GM19238 (cell line): ENCODE measurements around the gene BCL7C.

Source experiments
- DNase-seq: peaks from one replicate; pipeline ENCODE4 v3.0.0; 2011; ENCODE audit warnings: low spot score; ENCODE audit not compliant: insufficient read length

The BCL7C gene

DNA sequence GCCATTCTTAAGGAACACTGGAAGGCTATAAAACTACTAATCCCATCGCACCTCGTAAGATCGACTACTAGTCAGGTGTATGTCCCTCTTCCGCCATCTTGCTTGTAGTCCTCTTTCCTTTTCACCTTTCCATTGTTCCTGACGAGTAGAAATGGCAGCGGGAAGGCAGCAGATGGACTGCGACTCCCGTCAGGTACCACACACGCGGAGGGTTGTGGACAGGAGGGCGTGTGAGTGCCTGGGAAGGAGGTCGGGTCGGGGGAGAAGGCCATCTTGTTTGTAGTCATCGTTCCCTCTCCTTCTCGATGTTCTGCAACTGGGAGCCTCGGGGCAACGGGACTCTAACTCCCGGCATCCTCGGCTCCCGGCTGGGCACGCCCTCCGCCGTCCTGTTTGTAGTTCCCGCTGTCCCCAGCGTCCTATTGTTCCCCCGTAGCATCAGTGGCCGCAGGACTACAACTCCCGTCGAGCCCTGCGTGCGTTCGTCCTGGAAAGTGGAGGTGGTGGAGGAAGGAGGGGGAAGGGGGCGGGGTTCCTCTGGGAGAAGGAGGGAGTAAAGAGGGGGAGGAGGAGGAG, 29.2 kb upstream of the BCL7C start:
- peak; percentile 96 for DNase-seq

DNA sequence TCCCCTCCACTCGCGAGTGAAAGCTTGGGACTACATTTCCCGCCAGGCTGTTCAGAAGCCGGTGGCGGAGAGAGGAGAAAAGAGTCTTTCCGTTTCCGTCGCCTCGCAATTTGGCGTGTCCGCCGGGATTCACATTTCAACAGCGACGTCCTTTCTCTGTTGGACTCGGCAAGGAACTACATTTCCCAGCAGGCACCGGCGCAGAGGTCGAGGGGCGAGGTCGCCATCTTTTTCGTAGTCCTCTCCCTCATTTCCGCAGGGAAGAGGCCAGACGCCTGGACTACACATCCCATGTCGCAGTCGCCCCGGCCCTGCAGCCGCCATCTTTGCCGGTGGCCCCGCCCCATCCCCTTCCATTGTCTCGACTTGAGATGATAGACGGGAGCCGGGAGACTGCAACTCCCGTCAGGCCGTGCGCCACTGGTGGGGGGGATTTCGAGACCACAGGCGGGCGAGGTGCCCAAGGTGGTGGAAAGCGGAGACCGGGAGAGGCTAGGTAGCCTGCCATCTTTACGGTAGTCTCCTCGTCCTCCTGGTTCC, 28.6 kb upstream of the BCL7C start:
- peak; percentile 93 for DNase-seq

DNA sequence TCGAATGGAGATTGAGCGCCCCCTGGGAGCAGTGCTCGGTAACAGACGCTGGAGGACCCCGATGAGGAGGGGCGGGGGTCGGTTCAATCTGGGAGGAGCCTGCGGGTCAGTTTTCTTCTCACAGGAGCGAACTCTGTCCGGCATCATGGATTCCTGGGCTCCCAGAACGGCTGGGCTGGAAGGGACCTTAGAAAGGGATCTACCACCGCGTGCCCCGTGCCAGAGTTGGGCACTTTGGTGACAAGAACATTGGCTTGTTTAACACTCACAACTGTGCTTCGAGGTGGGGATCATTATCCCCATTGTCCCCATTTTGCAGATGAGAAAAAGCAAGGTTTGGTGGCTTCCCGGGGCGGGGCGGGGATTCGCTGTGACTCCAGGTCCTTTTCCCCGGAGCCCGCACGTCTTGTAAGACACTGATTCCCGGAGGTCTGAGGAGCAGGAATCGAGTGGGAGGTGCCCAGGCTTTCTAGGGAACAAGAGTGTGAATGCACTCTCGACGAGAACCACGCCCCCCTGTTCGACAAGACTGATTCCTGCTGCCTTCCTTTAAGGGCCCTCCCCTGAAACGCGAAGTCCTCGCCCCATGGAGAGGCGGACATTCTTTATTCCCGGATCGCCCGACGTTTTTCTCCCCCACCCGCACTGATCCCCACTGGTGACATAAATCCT, 28.0 kb upstream of the BCL7C start:
- DNase-seq: peak; percentile 66

DNA sequence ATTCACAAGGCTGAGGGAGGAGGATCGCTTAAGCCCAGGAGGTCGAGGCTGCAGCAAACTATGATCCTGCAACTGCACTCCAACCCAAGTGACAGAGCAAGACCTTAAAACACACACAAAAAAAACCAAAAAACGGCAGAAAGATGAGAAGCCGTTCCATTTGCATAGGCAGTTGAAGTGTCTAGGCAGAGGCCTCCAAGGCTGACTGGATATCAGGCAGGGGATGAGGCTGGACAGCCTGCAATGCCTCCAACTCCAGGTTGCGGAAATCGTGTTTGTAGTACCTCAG, 27.5 kb upstream of the BCL7C start:
- DNase-seq: no peak

DNA sequence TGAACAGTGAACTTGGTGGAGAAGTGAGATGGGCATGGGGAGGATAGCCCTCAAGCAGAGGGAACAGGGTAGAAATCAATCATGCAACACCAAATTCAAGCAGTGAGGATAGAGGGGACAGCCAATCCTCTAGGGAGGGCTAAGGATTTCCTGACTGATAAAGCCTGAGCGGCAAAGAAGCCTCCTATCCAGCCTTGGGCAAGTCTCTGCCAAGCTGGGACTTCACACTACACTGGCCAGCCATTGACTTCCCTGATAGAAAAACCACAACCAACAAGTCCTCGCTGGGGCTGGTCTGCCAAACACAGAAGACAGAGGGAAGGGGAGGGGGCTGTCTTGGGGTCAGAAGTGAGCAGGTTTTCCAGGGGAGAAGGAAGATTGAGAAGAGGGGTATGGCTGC, 27.0 kb upstream of the BCL7C start:
- DNase-seq: no peak

DNA sequence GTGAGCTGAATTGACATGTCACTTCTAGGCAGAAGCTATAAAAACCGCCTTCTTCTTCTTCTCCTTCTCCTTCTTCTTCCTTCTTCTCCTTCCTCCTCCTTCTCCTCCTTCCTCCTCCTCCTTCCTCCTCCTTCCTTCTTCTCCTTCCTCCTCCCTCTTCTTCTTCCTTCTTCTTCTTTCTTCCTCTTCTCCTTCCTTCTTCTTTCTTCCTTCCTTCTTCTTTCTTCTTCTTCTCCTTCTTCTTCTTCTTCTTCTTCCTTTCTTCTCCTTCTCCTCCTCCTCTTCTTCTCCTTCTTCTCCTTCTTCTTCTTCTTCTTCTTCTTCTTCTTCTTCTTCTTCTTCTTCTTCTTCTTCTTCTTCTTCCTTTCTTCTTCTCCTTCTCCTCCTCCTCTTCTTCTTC, 24.7 kb upstream of the BCL7C start:
- DNase-seq: no peak

DNA sequence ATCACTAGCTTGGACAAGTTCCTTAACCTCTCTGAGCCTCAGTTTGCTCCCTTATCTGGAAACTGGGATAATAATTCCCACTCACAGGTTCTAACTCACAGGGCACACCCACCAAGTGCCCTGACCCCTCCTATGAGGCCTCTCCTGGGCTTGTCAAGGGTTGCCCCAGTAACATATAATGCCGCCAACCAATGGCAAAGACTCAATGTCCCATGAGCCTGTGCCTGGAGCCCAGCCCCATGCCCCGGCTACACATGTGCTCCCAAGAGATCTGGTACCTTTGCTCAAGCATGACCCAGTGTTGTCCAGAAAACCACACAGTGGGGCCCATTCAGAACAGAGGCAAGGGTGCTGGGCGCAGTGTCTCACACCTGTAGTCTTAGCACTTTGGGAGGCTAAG, 21.0 kb upstream of the BCL7C start:
- no peak for DNase-seq

DNA sequence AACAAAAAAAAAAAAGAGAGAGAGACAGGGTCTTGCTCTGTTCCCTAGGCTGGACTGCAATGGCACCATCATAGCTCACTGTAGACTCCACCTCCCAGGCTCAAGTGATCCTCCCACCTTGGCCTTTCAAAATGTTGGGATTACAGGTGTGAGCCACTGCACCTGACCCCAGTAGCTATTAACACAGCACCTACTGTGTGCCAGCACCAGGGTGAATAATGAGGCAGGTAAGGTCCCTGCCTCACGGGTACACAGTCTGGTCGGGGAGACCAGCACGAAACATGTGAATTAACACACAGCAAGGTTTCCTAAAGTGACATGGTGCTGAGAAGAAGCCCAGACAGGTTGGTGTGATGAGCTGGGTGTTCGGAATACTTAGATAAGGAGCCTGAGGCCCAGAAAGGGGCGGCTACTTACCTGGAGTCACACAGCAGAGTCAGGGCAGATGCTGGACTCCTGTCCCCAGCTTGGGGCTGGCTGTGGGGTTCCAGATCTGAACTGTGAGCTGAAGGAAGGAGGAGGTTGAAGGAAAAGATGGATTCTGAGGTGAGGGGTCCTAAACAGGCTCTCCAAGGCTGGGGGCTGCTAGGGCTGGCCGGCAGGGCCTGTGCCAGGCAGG, 19.0 kb upstream of the BCL7C start:
- DNase-seq: no peak

DNA sequence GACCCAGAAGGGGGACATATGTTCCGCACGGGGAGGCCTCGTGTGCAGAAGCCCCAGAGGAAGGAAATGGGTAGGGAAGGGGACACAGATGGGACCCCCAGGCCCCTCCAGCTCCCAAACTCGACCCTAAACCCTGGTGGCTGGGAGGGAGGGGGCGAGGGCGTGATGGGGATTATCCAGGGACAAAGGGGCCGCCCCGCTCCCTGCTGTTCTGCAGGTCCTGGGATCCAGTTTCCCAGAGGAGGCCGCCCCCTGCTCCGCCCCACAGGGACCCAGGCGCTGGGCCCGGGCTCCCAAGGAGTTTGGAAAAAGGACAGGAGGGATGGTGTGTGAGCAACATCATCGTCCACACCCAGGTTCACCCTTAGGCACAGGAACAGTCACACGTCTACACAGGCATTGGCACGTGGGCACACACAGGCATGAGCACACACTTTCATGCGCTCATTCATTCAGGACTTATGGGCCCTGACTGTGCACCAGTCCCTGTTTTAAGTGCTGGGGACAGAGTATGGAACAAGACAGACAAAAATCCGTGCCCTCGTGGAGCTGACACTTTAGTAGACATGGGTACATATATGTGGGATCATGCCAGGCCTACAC, 16.7 kb upstream of the BCL7C start:
- DNase-seq: no peak

DNA sequence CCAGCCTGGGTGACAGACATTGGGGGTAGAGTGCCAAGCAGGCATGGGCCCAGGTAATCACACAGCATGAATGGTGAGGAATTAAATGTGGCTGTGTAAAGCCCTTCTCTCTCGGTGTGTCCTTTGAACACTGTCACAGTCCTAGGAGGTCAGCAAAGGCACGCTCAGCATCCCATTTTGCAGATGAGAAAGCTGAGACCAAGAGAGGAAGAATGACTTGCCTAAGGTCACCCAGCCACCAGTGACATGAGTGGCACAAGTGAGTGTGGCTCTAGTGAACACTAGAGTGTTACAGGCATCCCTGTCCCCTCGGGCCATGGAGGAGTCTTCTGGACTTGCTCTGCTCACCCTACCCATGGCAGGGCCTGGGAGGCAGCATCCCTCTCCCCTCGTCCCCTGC, 13.2 kb upstream of the BCL7C start:
- no peak for DNase-seq

DNA sequence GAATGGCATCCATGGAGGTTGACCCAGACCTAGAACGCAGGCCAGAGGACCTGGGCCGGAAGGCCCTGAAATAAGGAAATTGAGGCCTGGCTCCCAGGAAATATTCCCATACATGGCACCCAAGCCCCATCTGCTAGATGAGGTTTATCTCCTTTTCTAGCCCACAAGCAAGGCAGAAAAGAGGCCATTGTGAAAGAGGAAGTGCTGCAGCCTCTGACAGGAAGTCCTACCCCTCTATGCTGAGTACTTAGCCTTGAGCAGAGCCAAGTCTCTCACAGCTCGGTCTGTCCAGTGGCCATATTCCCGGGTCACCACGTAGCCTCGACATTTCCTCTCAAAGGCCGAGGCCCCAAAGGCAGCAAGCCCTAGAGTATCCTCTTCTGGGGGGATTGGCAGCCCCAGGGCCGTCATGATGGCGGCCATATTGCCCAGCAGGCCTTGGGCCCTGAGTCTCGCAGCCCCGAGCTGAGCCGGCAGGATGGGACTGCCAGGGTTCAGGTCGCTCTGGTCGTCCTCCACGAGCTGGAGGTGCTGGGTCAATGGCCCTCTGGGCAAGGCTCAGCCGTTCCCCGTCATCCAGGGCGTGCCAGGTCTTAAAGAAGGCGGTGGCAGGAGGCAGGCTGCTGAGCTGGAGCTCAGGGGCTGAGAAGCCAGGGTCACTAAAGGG, 10.4 kb upstream of the BCL7C start:
- no peak for DNase-seq

DNA sequence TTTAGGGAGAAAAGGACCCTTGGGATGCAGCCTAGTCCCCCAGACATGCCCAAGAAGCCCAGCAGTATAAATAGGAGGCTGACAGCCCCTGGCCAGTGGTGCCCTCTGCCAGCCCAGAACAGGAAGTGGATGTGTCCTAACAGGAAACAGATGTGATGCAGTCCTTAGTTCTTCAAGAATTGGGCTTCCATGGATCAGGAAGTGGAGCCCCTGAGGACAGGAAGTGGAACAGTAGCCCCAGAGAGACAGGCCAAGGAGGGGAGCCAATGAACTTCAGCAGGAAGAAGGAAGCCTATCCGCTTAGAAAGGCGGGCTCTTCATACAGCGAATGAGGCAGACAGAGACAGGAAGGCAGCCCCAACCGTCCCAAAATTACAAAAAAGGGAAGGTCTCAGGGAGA, 9.7 kb upstream of the BCL7C start:
- peak; percentile 50 for DNase-seq

DNA sequence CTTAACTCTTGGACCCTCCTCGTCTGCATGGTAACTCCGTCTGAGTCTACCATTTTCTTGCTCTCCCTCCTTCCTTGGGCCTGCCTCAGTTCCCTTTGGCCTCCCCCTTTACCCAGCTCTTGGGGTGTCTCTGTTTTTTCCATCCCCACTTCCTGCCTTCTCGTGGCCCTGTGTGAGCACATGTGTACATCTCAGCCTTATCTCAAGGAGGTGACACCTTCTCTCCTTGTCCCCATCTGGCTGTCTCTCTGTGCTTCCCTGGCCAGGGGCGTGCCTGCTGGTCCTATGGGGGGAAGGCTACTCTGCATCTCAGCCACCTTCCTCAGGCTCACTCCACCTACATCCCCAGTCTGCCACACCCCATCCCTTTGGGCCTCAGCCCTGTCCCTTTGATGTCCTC, 9.1 kb upstream of the BCL7C start:
- no peak for DNase-seq

DNA sequence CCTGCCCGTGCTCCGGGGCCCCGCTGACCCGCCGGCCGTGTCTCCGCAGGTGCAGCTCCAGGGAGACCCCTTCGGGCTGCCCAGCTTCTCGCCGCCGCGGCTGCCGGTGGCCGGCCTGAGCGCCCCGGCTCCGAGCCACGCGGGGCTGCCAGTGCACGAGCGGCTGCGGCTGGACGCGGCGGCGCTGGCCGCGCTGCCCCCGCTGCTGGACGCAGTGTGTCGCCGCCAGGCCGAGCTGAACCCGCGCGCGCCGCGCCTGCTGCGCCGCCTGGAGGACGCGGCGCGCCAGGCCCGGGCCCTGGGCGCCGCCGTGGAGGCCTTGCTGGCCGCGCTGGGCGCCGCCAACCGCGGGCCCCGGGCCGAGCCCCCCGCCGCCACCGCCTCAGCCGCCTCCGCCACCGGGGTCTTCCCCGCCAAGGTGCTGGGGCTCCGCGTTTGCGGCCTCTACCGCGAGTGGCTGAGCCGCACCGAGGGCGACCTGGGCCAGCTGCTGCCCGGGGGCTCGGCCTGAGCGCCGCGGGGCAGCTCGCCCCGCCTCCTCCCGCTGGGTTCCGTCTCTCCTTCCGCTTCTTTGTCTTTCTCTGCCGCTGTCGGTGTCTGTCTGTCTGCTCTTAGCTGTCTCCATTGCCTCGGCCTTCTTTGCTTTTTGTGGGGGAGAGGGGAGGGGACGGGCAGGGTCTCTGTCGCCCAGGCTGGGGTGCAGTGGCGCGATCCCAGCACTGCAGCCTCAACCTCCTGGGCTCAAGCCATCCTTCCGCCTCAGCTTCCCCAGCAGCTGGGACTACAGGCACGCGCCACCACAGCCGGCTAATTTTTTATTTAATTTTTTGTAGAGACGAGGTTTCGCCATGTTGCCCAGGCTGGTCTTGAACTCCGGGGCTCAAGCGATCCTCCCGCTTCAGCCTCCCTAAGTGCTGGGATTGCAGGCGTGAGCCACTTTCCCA, 8.4 kb upstream of the BCL7C start:
- peak; percentile 79 for DNase-seq

DNA sequence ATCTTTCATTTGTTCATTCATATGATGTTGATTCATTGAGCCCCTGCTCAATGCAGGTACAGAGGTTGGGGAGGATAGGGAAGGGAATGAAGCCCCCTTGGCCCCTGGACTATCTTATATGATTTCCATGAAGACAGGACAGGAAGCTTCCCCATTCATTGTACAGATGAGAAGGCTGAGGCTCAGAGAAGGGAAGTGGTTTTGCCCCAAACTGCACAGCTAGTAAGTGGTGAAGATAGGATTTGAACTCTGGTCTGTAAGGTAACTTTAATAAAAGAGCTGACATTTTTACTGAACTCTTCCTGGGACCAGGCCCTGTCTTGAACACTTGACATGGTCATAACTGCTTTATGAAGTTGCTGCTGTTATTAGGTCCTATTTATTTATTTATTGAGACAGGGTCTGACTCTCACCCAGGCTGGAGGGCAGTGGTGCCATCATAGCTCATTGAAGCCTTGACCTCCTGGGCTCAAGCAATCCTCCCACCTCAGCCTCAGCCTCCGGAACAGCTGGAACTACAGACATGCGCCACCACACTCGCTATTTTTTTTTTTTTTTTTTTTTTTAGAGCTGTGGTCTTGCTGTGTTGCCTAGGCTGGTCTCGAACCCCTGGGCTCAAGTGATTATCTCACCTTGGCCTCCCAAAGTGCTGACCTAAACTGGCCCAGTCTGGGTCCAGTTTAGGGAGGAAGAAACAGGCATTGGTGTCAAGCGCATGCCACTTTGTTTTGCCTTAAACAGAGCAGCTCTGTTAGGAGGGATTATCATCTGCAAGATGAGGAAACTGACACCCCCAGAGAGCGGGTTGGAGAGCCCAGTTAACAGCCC, 7.5 kb upstream of the BCL7C start:
- no peak for DNase-seq

DNA sequence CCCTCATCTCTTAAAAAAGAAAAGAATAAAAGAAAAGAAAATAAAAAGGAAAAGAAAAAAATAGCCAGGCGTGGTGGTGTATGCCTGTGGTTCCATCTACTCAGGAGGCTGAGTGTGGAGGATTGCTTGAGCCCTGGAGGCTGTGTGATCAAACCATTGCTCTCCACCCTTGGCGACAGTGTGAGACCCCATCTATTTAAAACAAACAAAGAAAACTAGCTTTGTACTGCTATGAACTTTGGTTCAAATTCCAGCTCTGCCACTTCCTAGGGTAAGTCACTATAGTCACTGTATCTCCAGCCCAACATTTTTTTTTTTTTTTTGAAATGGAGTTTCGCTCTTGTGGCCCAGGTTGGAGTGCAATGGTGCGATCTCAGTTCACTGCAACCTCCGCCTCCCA, 6.7 kb upstream of the BCL7C start:
- no peak for DNase-seq

DNA sequence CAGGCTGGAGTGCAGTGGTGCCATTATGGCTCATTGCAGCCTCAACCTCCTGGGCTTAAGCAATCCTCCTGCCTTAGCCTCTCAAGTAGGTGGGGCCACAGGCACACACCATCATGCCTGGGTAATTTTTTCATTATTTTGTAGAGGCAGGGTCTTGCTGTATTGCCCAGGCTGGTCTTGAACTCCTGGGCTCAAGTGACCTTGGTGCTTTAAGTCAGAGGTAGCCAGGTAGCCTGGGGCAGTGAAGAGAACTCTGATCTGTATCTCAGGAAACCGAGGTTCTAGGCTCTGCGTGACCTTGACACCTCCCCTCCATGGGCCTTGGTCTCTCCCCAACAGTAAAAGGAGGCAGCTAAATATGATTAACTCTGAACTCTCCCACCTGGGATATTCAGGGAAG, 5.9 kb upstream of the BCL7C start:
- no peak for DNase-seq

DNA sequence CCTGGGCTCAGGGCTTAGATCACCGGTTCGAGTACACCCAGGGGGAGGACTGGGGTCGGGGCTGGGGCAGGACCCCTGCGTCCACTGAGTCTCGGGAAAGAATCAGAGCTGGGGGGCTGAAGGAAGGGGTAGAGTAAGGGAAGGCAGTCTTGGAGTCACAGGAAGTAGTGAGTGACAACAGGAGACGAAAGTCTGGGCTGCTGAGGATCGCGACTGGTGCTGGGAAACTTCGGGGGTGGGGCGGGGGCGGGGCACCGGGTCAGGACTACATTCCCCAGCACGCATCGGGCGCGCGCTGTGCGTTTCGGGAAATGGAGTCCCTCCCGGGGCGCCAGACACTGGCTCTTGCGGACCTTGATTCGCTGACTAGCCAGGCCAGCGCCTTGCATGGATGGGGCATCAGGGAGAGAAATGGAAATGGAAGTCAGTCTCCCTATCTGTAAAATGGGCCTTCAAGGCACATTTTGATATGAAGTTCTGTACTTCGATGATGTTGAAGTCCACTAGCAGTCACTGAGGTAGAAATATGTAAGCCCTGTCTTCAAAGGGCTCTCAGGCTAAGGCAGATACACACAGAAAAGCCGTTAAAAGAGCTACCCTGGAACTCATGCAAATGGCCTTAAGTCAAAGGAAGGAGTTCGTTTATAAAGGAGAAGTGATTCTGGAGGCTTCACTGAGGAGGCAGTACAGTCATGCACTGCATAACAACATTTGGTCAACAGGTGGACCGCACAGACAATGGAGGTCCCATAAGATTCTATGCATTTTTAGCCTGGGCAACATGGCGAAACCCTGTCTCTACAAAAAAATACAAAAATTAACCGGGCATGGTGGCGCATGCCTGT, 3.2 kb upstream of the BCL7C start:
- DNase-seq: peak; percentile 77

DNA sequence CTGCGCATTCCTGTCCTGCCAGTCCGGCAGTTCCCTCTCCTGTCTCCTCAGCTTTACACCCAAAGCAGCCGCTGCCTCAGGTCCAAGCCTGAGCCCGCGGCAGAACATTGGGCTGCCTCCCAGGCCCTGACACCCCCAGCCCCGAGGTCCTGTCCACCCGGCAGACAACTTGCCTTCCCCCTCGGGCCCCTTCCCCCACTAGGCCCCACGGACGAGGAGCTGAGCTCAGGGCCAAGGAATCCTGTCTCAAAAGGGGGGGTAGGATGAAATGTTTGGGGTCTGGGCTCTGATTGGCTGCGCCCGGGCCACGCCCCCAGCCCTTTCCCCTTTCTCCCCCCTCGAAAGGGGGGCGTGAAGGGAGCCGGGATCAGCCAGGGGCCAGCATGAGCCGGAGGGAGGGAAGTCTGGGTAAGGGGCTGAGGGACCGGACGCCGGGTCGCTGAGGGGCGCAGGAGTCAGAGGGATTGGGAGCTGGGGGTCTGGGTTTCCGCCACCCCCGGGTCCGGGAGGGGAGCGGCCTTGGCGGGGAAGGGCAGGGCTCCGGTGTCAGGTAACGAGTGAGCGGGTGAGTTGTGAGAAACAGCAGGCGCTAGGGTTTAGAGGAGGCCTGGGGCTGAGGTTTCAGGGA, 2.5 kb upstream of the BCL7C start, which contains the start of gene CTF1:
CTF1 (plus strand) TSS at position 354 of the 628 bp plus-strand sequence; CDS start at position 384, 30 bp downstream.
- DNase-seq: no peak
